HepG2 (cell line): ENCODE results near the gene SLC2A8. TPM values are rescaled to one million over a fixed set of nuclear protein-coding genes. Genes with fewer than 3 reads are reported as not detected.

Source experiments
- ARHGAP35 ChIP-seq: sonication (generic); formaldehyde crosslinking; IDR thresholded peaks from 2 replicates; pipeline ENCODE4 v1.9.0; 2022; ENCODE audit warnings: mild to moderate bottlenecking, inconsistent platforms, moderate library complexity, missing genetic modification reagents, borderline replicate concordance
- MTA3 ChIP-seq: sonication (generic); formaldehyde crosslinking; IDR thresholded peaks from 2 replicates; pipeline ENCODE4 v1.4.0; 2020; ENCODE audit warnings: missing genetic modification reagents
- NFIB ChIP-seq: sonication (generic); formaldehyde crosslinking; IDR thresholded peaks from 2 replicates; pipeline ENCODE4 v1.9.0; 2021; ENCODE audit warnings: missing genetic modification reagents, mild to moderate bottlenecking, borderline replicate concordance
- RFXAP ChIP-seq: sonication (generic); formaldehyde crosslinking; IDR thresholded peaks from 2 replicates; pipeline ENCODE4 v1.4.0; 2020; ENCODE audit warnings: missing genetic modification reagents, borderline replicate concordance
- SMARCE1 ChIP-seq: fragments of 450-650 bp; IDR thresholded peaks from 2 replicates; pipeline ENCODE4 v1.6.1; 2017; ENCODE audit warnings: borderline replicate concordance
- SNRNP70 ChIP-seq: fragments of 200-400 bp; formaldehyde crosslinking; IDR thresholded peaks from 2 replicates; pipeline ENCODE4 v1.6.1; 2017; ENCODE audit warnings: mild to moderate bottlenecking, low read depth, low read length, moderate library complexity
- SRSF4 ChIP-seq: fragments of 200-400 bp; formaldehyde crosslinking; IDR thresholded peaks from one replicate; pipeline ENCODE4 v1.6.1; 2018; ENCODE audit warnings: mild to moderate bottlenecking, low read depth, low read length, moderate library complexity; ENCODE audit not compliant: poor library complexity, severe bottlenecking
- TAF1 ChIP-seq: sonication (generic); formaldehyde crosslinking; IDR thresholded peaks from 2 replicates; pipeline ENCODE4 v1.4.0; 2020; ENCODE audit warnings: missing genetic modification reagents
- TEAD3 ChIP-seq: optimal IDR thresholded peaks from 2 replicates; pipeline ENCODE3; 2016; ENCODE audit warnings: borderline replicate concordance
- TMF1 ChIP-seq: sonication (generic); formaldehyde crosslinking; IDR thresholded peaks from 2 replicates; pipeline ENCODE4 v1.8.1; 2022; ENCODE audit warnings: low read depth, missing genetic modification reagents
- TOPORS ChIP-seq: sonication (generic); formaldehyde crosslinking; IDR thresholded peaks from 2 replicates; pipeline ENCODE4 v1.8.0; 2023; ENCODE audit warnings: mild to moderate bottlenecking, missing genetic modification reagents
- ZNF232 ChIP-seq: sonication (generic); formaldehyde crosslinking; IDR thresholded peaks from 2 replicates; pipeline ENCODE4 v1.4.0; 2020; ENCODE audit warnings: missing genetic modification reagents, borderline replicate concordance
- ZNF331 ChIP-seq: sonication (generic); formaldehyde crosslinking; IDR thresholded peaks from 2 replicates; pipeline ENCODE4 v1.4.0; 2020; ENCODE audit warnings: missing genetic modification reagents
- ZNF460 ChIP-seq: sonication (generic); formaldehyde crosslinking; IDR thresholded peaks from 2 replicates; pipeline ENCODE4 v1.5.1; 2020; ENCODE audit warnings: missing genetic modification reagents, mild to moderate bottlenecking, borderline replicate concordance
- ZNF468 ChIP-seq: sonication (generic); formaldehyde crosslinking; IDR thresholded peaks from 2 replicates; pipeline ENCODE4 v1.8.0; 2022; ENCODE audit warnings: mild to moderate bottlenecking, moderate library complexity, missing genetic modification reagents
- ZNF510 ChIP-seq: sonication (generic); formaldehyde crosslinking; IDR thresholded peaks from 2 replicates; pipeline ENCODE4 v1.4.0; 2020; ENCODE audit warnings: low read depth, mild to moderate bottlenecking, missing genetic modification reagents
- ZNF563 ChIP-seq: sonication (generic); formaldehyde crosslinking; IDR thresholded peaks from 2 replicates; pipeline ENCODE4 v1.8.0; 2022; ENCODE audit warnings: mild to moderate bottlenecking, moderate library complexity, missing genetic modification reagents
- ZNF564 ChIP-seq: sonication (generic); formaldehyde crosslinking; IDR thresholded peaks from 2 replicates; pipeline ENCODE4 v1.8.1; 2023; ENCODE audit warnings: mild to moderate bottlenecking, missing genetic modification reagents
- ZNF644 ChIP-seq: IDR thresholded peaks from 2 replicates; pipeline ENCODE4 v1.6.1; 2016; ENCODE audit warnings: low read depth
- ZNF7 ChIP-seq: IDR thresholded peaks from 2 replicates; pipeline ENCODE4 v1.6.1; 2016; ENCODE audit warnings: missing biosample characterization, missing genetic modification reagents
- polyA plus RNA-seq, 8 experiments: library from polyadenylated mRNA; depleted of rRNA in 3 of 8; stranded (reverse) in 7 of 8; unstranded in 1 of 8; fragments of >200 nt; fragmentation: Illumina TruSeq in 4 of 8; extraction: Trizol in 4 of 8; gene quantifications; 2 replicates each; pipeline versions ENCODE4 v1.2.1 to v1.2.3, GENCODE V29; 2011 to 2016; ENCODE audit warnings: low read depth in 4 of 8, missing spikeins in 1 of 8, mixed read lengths in 1 of 8; ENCODE audit not compliant: insufficient read depth in 1 of 8
- total RNA-seq, 5 experiments: library from RNA; depleted of rRNA; stranded (reverse); fragments of >200 nt; fragmentation: Illumina TruSeq; extraction: Trizol; gene quantifications; 2 replicates each; pipeline ENCODE4 v1.2.3, GENCODE V29; 2016; ENCODE audit warnings: low read depth in 1 of 5
- TF ChIP-seq, protein P1 (sequence below): sonication (generic); formaldehyde crosslinking; IDR thresholded peaks from 2 replicates; pipeline ENCODE4 v1.4.0; 2020; ENCODE audit warnings: missing genetic modification reagents, mild to moderate bottlenecking, borderline replicate concordance
- TF ChIP-seq, protein P2 (sequence below): sonication (generic); formaldehyde crosslinking; IDR thresholded peaks from 2 replicates; pipeline ENCODE4 v1.4.0; 2020; ENCODE audit warnings: mild to moderate bottlenecking, missing genetic modification reagents
- TF ChIP-seq, protein P3 (sequence below): IDR thresholded peaks from 2 replicates; pipeline ENCODE4 v1.6.1; 2012; ENCODE audit warnings: low read length, improper control_type of control experiment
- TF ChIP-seq, protein P4 (sequence below): IDR thresholded peaks from 2 replicates; pipeline ENCODE4 v1.6.1; 2016; ENCODE audit warnings: mild to moderate bottlenecking

SLC2A8 gene
- total and polyA plus RNA-seq, 2 of the 13 experiments (the other 11 are each of a cell fraction or from before 2014, with no cell fraction given): 22.6 to 48.6 TPM

DNA sequence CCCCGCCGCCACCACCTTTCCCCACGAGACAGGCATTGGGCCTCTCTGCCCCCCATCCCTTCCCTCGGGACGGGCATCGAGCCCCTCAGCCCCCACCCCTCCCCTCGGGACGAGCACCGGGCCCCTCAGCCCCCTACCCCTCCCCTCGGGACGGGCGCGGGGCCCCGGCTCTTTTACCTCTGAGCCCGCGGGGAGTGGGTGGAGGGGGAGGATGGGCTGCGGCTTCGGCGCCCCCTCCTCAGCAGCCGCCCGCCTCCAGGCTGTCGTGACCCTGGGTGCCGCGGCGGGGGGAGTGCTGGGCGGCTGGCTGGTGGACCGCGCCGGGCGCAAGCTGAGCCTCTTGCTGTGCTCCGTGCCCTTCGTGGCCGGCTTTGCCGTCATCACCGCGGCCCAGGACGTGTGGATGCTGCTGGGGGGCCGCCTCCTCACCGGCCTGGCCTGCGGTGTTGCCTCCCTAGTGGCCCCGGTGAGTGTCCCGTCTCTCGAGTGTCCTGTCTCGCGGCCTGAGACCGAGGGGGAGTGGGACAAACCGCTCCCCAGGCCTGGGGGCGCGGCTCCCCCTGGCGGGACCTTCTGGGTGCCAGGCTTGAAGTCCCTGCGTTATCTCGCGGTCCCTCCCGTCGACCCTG lies 791 bp downstream of the SLC2A8 start (continued):
- TF ChIP-seq, protein P1, sequence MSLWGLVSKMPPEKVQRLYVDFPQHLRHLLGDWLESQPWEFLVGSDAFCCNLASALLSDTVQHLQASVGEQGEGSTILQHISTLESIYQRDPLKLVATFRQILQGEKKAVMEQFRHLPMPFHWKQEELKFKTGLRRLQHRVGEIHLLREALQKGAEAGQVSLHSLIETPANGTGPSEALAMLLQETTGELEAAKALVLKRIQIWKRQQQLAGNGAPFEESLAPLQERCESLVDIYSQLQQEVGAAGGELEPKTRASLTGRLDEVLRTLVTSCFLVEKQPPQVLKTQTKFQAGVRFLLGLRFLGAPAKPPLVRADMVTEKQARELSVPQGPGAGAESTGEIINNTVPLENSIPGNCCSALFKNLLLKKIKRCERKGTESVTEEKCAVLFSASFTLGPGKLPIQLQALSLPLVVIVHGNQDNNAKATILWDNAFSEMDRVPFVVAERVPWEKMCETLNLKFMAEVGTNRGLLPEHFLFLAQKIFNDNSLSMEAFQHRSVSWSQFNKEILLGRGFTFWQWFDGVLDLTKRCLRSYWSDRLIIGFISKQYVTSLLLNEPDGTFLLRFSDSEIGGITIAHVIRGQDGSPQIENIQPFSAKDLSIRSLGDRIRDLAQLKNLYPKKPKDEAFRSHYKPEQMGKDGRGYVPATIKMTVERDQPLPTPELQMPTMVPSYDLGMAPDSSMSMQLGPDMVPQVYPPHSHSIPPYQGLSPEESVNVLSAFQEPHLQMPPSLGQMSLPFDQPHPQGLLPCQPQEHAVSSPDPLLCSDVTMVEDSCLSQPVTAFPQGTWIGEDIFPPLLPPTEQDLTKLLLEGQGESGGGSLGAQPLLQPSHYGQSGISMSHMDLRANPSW (CRISPR knock-in tag): no peak
- TF ChIP-seq ZNF510 (CRISPR knock-in tag) (no peak), SNRNP70 (no peak), ARHGAP35 (CRISPR knock-in tag) (no peak), TAF1 (CRISPR knock-in tag) (0 out of 2 replicates have a peak, but pooled peaks have one; percentile 26), TEAD3 (peak; percentile 8), ZNF232 (CRISPR knock-in tag) (no peak), ZNF468 (CRISPR knock-in tag) (no peak), SMARCE1 (no peak), TOPORS (CRISPR knock-in tag) (no peak), ZNF460 (CRISPR knock-in tag) (no peak), NFIB (CRISPR knock-in tag) (no peak), ZNF331 (no peak), ZNF563 (no peak), SRSF4 (no peak), ZNF644 (CRISPR knock-in tag) (no peak), TMF1 (CRISPR knock-in tag) (no peak), RFXAP (CRISPR knock-in tag) (no peak), MTA3 (CRISPR knock-in tag) (no peak), ZNF7 (CRISPR knock-in tag) (no peak), ZNF564 (no peak)
- TF ChIP-seq, protein P2, sequence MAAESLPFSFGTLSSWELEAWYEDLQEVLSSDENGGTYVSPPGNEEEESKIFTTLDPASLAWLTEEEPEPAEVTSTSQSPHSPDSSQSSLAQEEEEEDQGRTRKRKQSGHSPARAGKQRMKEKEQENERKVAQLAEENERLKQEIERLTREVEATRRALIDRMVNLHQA (CRISPR knock-in tag): no peak
- TF ChIP-seq, protein P3, sequence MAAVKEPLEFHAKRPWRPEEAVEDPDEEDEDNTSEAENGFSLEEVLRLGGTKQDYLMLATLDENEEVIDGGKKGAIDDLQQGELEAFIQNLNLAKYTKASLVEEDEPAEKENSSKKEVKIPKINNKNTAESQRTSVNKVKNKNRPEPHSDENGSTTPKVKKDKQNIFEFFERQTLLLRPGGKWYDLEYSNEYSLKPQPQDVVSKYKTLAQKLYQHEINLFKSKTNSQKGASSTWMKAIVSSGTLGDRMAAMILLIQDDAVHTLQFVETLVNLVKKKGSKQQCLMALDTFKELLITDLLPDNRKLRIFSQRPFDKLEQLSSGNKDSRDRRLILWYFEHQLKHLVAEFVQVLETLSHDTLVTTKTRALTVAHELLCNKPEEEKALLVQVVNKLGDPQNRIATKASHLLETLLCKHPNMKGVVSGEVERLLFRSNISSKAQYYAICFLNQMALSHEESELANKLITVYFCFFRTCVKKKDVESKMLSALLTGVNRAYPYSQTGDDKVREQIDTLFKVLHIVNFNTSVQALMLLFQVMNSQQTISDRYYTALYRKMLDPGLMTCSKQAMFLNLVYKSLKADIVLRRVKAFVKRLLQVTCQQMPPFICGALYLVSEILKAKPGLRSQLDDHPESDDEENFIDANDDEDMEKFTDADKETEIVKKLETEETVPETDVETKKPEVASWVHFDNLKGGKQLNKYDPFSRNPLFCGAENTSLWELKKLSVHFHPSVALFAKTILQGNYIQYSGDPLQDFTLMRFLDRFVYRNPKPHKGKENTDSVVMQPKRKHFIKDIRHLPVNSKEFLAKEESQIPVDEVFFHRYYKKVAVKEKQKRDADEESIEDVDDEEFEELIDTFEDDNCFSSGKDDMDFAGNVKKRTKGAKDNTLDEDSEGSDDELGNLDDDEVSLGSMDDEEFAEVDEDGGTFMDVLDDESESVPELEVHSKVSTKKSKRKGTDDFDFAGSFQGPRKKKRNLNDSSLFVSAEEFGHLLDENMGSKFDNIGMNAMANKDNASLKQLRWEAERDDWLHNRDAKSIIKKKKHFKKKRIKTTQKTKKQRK: no peak
- TF ChIP-seq, protein P4, sequence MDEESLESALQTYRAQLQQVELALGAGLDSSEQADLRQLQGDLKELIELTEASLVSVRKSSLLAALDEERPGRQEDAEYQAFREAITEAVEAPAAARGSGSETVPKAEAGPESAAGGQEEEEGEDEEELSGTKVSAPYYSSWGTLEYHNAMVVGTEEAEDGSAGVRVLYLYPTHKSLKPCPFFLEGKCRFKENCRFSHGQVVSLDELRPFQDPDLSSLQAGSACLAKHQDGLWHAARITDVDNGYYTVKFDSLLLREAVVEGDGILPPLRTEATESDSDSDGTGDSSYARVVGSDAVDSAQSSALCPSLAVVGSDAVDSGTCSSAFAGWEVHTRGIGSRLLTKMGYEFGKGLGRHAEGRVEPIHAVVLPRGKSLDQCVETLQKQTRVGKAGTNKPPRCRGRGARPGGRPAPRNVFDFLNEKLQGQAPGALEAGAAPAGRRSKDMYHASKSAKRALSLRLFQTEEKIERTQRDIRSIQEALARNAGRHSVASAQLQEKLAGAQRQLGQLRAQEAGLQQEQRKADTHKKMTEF: 0 out of 2 replicates have a peak, but pooled peaks have one; percentile 33
